ENCODE data around the gene KIF26B. TPM values are rescaled to one million over a fixed set of nuclear protein-coding genes. Genes with fewer than 3 reads are reported as not detected.
"Not testable (repeated sequence)": the region's sequence is repeated elsewhere in the genome, so short reads cannot be mapped to it uniquely, and the experiment has no call there.

Gene KIF26B
- total RNA-seq, 1 donor from 2014 or later, result 5.1 TPM

- Mint-ChIP-seq H3K4me3 (ENCODE audit: low read depth) (no peak overlapping the region), H3K4me1 (ENCODE audit: low read depth) (no peaks in the 10 kb centered on the region), H3K9me3 (ENCODE audit: low read depth) (no peaks in the 10 kb centered on the region), H3K27me3 (no peaks in the 10 kb centered on the region), H3K27ac (no peak overlapping the region), H3K36me3 (ENCODE audit: insufficient read depth) (no peaks in the 10 kb centered on the region)
- no peak for TF ChIP-seq CTCF (IDR thresholded peaks at IDR 0.05; ENCODE audit: unreplicated experiment)
- no peak for DNase-seq (ENCODE audit: low spot score, unreplicated experiment)
Measured at GRCh38 chr1:245717611-245718010, 562.8 kb downstream of the KIF26B start.

DNA sequence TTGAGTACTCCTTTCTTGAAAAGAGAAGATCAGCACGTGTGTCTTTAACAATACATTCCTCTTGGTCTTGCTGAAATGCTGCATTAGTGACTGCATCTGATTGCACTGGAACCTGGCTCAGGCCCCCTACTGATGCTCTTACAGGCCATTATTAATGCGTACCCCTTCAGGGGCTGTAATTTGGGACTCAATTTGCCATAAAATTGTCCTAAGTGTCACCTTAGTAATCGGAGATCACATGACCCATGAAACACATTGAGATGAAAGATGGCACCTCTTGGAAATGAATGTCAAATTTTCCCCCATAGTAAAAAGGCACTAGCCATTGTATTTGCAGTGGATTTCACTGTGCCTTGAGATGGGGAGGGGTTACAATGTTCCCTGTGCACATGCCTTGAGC is 563.3 kb downstream of the KIF26B start:
- Mint-ChIP-seq H3K9me3 (ENCODE audit: low read depth) (no peaks in the 10 kb centered on the region), H3K27me3 (no peaks in the 10 kb centered on the region), H3K4me3 (ENCODE audit: low read depth) (no peak overlapping the region), H3K4me1 (ENCODE audit: low read depth) (no peaks in the 10 kb centered on the region), H3K27ac (no peak overlapping the region), H3K36me3 (ENCODE audit: insufficient read depth) (no peaks in the 10 kb centered on the region)
- DNase-seq (ENCODE audit: low spot score, unreplicated experiment), result no peak
- TF ChIP-seq CTCF (IDR thresholded peaks at IDR 0.05; ENCODE audit: unreplicated experiment), result no peak

GRCh38 chr1:245718951-245719350 is 564.2 kb downstream of the KIF26B start:
- peaks cover 1% of the 10 kb centered on the region for H3K36me3 Mint-ChIP-seq (ENCODE audit: insufficient read depth)
- H3K4me1 Mint-ChIP-seq (ENCODE audit: low read depth), result no peaks in the 10 kb centered on the region
- DNase-seq (ENCODE audit: low spot score, unreplicated experiment), result no peak
- H3K27me3 Mint-ChIP-seq, result no peaks in the 10 kb centered on the region
- TF ChIP-seq CTCF (IDR thresholded peaks at IDR 0.05; ENCODE audit: unreplicated experiment), result no peak
- H3K9me3 Mint-ChIP-seq (ENCODE audit: low read depth), result no peaks in the 10 kb centered on the region
- no peak overlapping the region for H3K27ac Mint-ChIP-seq
- no peak overlapping the region for H3K4me3 Mint-ChIP-seq (ENCODE audit: low read depth)

DNA sequence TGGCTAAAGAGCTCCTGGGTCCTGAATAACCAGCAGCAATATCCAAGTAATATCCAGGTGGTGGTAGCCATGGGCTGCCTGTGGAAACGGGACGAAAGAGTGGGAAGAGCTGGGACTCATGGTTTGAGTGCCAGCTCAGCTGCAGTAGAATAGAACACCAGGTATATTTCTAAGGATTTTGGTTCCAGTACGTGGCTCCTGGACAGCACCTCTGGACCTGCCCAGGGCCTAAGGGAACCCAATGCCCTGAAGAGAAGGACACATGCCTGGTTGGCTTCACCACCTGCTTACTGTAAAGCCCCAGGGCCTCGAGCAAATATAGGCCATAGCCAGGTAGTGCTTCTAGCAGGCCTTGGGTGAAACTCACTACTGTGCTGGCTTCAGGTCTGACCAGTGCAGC is 566.7 kb downstream of the KIF26B start:
- H3K9me3 Mint-ChIP-seq (ENCODE audit: low read depth), result peaks cover 13% of the 10 kb centered on the region
- H3K4me3 Mint-ChIP-seq (ENCODE audit: low read depth), result no peak overlapping the region
- H3K4me1 Mint-ChIP-seq (ENCODE audit: low read depth), result no peaks in the 10 kb centered on the region
- peaks cover 6% of the 10 kb centered on the region for H3K36me3 Mint-ChIP-seq (ENCODE audit: insufficient read depth)
- DNase-seq (ENCODE audit: low spot score, unreplicated experiment), result no peak
- H3K27ac Mint-ChIP-seq, result peak overlapping the region; percentile 42
- no peaks in the 10 kb centered on the region for H3K27me3 Mint-ChIP-seq
- no peak for TF ChIP-seq CTCF (IDR thresholded peaks at IDR 0.05; ENCODE audit: unreplicated experiment)

DNA sequence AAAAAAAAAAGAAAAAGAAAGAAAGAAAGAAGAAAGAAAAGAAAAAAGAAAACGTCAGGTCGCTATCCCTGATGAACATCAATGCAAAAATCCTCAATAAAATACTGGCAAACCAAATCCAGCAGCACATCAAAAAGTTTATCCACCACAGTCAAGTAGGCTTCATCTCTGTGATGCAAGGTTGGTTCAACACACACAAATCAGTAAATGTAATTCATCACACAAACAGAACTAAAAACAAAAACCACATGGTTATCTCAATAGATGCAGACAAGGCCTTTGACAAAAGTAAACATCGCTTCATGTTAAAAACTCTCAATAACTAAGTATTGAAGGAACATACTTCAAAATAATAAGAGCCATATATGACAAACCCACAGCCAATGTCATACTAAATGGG is 573.2 kb downstream of the KIF26B start:
- peaks cover 66% of the 10 kb centered on the region for H3K9me3 Mint-ChIP-seq (ENCODE audit: low read depth)
- H3K4me1 Mint-ChIP-seq (ENCODE audit: low read depth), result not testable (repeated sequence)

GRCh38 chr1:245730801-245731200 is 576.0 kb downstream of the KIF26B start:
- Mint-ChIP-seq H3K27me3 (no peaks in the 10 kb centered on the region), H3K4me3 (ENCODE audit: low read depth) (no peak overlapping the region), H3K9me3 (ENCODE audit: low read depth) (peaks cover 62% of the 10 kb centered on the region), H3K27ac (no peak overlapping the region), H3K36me3 (ENCODE audit: insufficient read depth) (peaks cover 11% of the 10 kb centered on the region), H3K4me1 (ENCODE audit: low read depth) (peaks cover 1% of the 10 kb centered on the region)
- DNase-seq (ENCODE audit: low spot score, unreplicated experiment), result no peak
- TF ChIP-seq CTCF (IDR thresholded peaks at IDR 0.05; ENCODE audit: unreplicated experiment), result no peak

More for the DNA sequence above, 573.2 kb downstream of the KIF26B start:
- not testable (repeated sequence) for H3K4me3 Mint-ChIP-seq (ENCODE audit: low read depth); DNase-seq (ENCODE audit: low spot score, unreplicated experiment); H3K27me3 Mint-ChIP-seq; H3K27ac Mint-ChIP-seq
- peaks cover 16% of the 10 kb centered on the region for H3K36me3 Mint-ChIP-seq (ENCODE audit: insufficient read depth)

DNA sequence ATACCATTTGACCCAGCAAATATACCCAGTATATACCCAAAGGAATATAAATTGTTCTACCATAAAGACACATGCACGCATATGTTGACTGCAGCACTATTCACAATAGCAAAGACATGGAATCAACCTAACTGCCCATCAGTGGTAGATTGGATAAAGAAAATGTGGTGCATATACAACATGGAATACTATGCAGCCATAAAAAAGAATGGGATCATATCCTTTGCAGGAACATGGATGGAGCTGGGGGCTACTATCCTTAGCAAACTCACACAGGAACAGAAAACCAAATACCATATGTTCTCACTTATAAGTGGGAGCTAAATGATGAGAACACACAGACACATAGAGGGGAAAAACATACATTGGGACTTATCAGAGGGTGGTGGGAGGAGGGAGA is 585.6 kb downstream of the KIF26B start:
- not testable (repeated sequence) for H3K27me3 Mint-ChIP-seq; H3K4me1 Mint-ChIP-seq (ENCODE audit: low read depth); H3K9me3 Mint-ChIP-seq (ENCODE audit: low read depth); H3K36me3 Mint-ChIP-seq (ENCODE audit: insufficient read depth); H3K4me3 Mint-ChIP-seq (ENCODE audit: low read depth); DNase-seq (ENCODE audit: low spot score, unreplicated experiment); H3K27ac Mint-ChIP-seq

All from progenitor cell of endocrine pancreas (in vitro differentiated cells).